A673 (cell line): ENCODE results near the gene COL9A3. TPM values are rescaled to one million over a fixed set of nuclear protein-coding genes. Genes with fewer than 3 reads are reported as not detected.

Experiments
- BruUV-seq: library from RNA; stranded (reverse); fragments of 400-500 nt; replicated peaks from 2 replicates; lab custom pipeline; 2021; lab: Mats Ljungman, UMichigan
- CTCF ChIA-PET: fragments of 300-600 bp; sonication (Branson Sonifier 250); formaldehyde crosslinking; loops from one replicate; lab custom pipeline; 2022; ENCODE audit warnings: antibody characterized with exemption; lab: Charles Lee
- POLR2A ChIA-PET: fragments of 300-600 bp; sonication (Branson Sonifier 250); formaldehyde crosslinking; loops from one replicate; lab custom pipeline; 2022; ENCODE audit warnings: antibody characterized with exemption; ENCODE audit not compliant: low non-redundant PET; lab: Charles Lee
- DNase-seq: peaks from one replicate; pipeline ENCODE4 v3.0.0-alpha.2; 2015; ENCODE audit warnings: low spot score
- H3K27ac ChIP-seq: fragments of 200-600 bp; sonication (generic); 2 replicates; pipeline ENCODE4 v1.5.1; 2016; ENCODE audit warnings: mixed run types, low read depth, mild to moderate bottlenecking, mixed read lengths, antibody characterized with exemption, low read length; ENCODE audit not compliant: poor library complexity, severe bottlenecking
- H3K27me3 ChIP-seq: fragments of 200-600 bp; sonication (generic); replicated peaks from 2 replicates; pipeline ENCODE4 v1.6.1; 2017; ENCODE audit warnings: mixed run types, low read depth, mild to moderate bottlenecking, mixed read lengths, antibody characterized with exemption, low read length; ENCODE audit not compliant: insufficient read depth, poor library complexity
- H3K36me3 ChIP-seq: fragments of 200-600 bp; sonication (generic); 2 replicates; pipeline ENCODE4 v1.6.1; 2016; ENCODE audit warnings: mixed run types, mild to moderate bottlenecking, mixed read lengths, antibody characterized with exemption, low read length; ENCODE audit not compliant: insufficient read depth, poor library complexity, severe bottlenecking
- H3K4me1 ChIP-seq: fragments of 200-600 bp; sonication (generic); 2 replicates; pipeline ENCODE4 v1.6.1; 2017; ENCODE audit warnings: mixed run types, mild to moderate bottlenecking, mixed read lengths, antibody characterized with exemption, low read length; ENCODE audit not compliant: insufficient read depth, poor library complexity, severe bottlenecking
- H3K4me3 ChIP-seq: fragments of 200-600 bp; sonication (generic); 2 replicates; pipeline ENCODE4 v1.5.1; 2016; ENCODE audit warnings: low read depth, mixed run types, mild to moderate bottlenecking, mixed read lengths, low read length; ENCODE audit not compliant: poor library complexity, severe bottlenecking
- H3K9me3 ChIP-seq: fragments of 200-600 bp; sonication (generic); 2 replicates; pipeline ENCODE4 v1.6.1; 2016; ENCODE audit warnings: mixed run types, low read depth, mild to moderate bottlenecking, mixed read lengths, antibody characterized with exemption, low read length; ENCODE audit not compliant: poor library complexity, severe bottlenecking
- EZH2 ChIP-seq: fragments of 200-600 bp; sonication (generic); IDR thresholded peaks from 2 replicates; pipeline ENCODE4 v1.6.1; 2017; ENCODE audit warnings: borderline replicate concordance, low read depth, mild to moderate bottlenecking, mixed read lengths, antibody characterized with exemption, low read length; ENCODE audit not compliant: poor library complexity, severe bottlenecking
- intact Hi-C: fragments of 100-400 bp; cut with micrococcal nuclease; formaldehyde crosslinking; loops from one replicate; pipeline ENCODE4 v1.10.0; 2022; ENCODE audit not compliant: unreplicated experiment
- total RNA-seq: library from RNA; stranded (reverse); gene quantifications from 2 replicates; pipeline ENCODE4 v1.2.3, GENCODE V29; 2021
- TF ChIP-seq, protein P1 (sequence below): fragments of 300-800, 200-600 bp; sonication (generic); conservative IDR thresholded peaks from 2 replicates; pipeline ENCODE4 v1.5.1; 2017; ENCODE audit warnings: low read depth, mild to moderate bottlenecking, antibody characterized with exemption, low read length, moderate library complexity, mixed read lengths

Gene COL9A3
- total RNA-seq, 1 experiment from 2014 or later = 8.4 TPM

DNA sequence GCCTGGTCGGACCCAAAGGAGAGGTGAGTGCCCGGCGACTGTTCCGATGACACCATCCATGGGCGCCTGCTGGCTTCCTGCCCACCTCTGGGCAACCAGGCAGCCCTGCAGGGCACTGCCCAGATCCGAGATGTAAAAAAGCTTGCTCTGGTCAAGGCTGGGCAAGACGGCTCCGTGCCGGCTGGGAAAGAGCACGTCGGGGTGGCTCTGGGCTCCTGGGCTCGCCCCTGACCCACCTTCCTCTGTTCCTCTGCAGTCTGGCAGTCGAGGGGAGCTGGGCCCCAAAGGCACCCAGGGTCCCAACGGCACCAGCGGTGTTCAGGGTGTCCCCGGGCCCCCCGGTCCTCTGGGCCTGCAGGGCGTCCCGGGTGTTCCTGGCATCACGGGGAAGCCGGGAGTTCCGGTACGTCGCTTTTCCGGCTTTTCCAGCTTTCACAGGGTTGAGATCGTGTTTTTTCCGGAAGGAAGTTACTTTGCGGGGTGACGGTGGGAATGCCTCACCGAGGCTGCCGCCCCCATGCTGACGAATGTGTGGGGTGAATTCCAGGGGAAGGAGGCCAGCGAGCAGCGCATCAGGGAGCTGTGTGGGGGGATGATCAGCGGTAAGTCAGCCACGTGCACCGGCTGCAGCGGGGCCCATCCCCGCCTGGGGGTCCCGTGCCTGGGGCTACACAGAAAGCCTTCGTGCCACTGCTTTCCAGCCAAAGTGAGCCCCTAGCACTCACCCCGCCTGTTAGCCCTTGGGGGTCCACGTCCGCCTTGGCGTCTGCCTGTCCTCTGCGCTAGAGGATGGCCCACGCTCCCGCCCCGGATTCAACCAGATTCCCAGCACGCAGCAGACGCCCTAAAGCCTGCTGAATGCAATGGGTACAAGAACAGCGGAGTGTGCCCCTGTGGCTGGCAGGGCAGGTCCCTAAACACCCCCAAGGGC lies 19.3 kb downstream of the COL9A3 start:
- CTCF ChIA-PET = no interaction called here
- intact Hi-C loops = no loop called here
- TF ChIP-seq, protein P1, sequence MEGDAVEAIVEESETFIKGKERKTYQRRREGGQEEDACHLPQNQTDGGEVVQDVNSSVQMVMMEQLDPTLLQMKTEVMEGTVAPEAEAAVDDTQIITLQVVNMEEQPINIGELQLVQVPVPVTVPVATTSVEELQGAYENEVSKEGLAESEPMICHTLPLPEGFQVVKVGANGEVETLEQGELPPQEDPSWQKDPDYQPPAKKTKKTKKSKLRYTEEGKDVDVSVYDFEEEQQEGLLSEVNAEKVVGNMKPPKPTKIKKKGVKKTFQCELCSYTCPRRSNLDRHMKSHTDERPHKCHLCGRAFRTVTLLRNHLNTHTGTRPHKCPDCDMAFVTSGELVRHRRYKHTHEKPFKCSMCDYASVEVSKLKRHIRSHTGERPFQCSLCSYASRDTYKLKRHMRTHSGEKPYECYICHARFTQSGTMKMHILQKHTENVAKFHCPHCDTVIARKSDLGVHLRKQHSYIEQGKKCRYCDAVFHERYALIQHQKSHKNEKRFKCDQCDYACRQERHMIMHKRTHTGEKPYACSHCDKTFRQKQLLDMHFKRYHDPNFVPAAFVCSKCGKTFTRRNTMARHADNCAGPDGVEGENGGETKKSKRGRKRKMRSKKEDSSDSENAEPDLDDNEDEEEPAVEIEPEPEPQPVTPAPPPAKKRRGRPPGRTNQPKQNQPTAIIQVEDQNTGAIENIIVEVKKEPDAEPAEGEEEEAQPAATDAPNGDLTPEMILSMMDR = no peak
- TF ChIP-seq EZH2 = no peak
- H3K4me1 ChIP-seq = peaks cover 26% of the 10 kb centered on the region
- H3K36me3 ChIP-seq = no peaks in the 10 kb centered on the region
- DNase-seq = no peak
- no peaks in the 10 kb centered on the region for H3K9me3 ChIP-seq
- no TSS peak for BruUV-seq
- no peaks in the 10 kb centered on the region for H3K27me3 ChIP-seq
- peak overlapping the region; percentile 23 for H3K4me3 ChIP-seq
- POLR2A ChIA-PET = no interaction called here
- peak overlapping the region; percentile 51 for H3K27ac ChIP-seq

DNA sequence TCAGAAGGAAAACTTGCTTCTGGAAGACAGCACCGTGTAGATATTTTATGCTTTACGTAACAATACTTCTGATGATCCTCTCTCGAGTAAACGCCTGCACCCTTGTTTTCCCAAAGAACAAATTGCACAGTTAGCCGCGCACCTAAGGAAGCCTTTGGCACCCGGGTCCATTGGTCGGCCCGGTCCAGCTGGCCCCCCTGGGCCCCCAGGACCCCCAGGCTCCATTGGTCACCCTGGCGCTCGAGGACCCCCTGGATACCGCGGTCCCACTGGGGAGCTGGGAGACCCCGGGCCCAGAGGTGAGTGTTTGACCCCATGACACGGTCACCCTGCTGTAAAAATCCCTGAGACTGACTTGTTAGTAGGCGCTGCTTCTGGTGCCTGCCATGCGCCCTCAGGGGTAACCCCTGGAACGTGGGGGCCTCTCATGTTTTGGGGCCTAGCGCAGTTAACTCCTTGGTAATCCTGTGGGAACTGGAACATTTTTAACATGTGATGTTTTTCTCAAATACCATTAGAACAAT lies 20.2 kb downstream of the COL9A3 start:
- ChIA-PET POLR2A (no interaction called here), CTCF (no interaction called here)
- BruUV-seq = no TSS peak
- TF ChIP-seq, protein P1 = no peak
- no peak for TF ChIP-seq EZH2
- H3K4me1 ChIP-seq = peaks cover 21% of the 10 kb centered on the region
- no peaks in the 10 kb centered on the region for H3K27me3 ChIP-seq
- H3K4me3 ChIP-seq = peak overlapping the region; percentile 23
- no peaks in the 10 kb centered on the region for H3K9me3 ChIP-seq
- DNase-seq = no peak
- no peak overlapping the region for H3K27ac ChIP-seq
- intact Hi-C loops = no loop called here
- no peaks in the 10 kb centered on the region for H3K36me3 ChIP-seq

- POLR2A ChIA-PET = no interaction called here
These were observed 20.9 kb downstream of the COL9A3 start for GRCh38 chr20:62837790-62838127.

More at GRCh38 chr20:62837790-62838127, 20.9 kb downstream of the COL9A3 start:
- intact Hi-C loops = no loop called here
- Histone ChIP-seq H3K4me1 (peaks cover 18% of the 10 kb centered on the region), H3K27ac (no peak overlapping the region), H3K36me3 (no peaks in the 10 kb centered on the region), H3K9me3 (no peaks in the 10 kb centered on the region), H3K27me3 (no peaks in the 10 kb centered on the region), H3K4me3 (no peak overlapping the region)
- no peak for DNase-seq
- CTCF ChIA-PET = no interaction called here
- no TSS peak for BruUV-seq
- TF ChIP-seq, protein P1 = no peak
- no peak for TF ChIP-seq EZH2
